Activated CD4-positive, alpha-beta memory T cell treated with anti-CD3 and anti-CD28 coated beads for 36 hours (primary cell): ENCODE measurements around the gene SLC25A21. TPM values are rescaled to one million over a fixed set of nuclear protein-coding genes. Genes with fewer than 3 reads are reported as not detected.
A peak's percentile ranks its signal among the peaks of the same experiment; 100 is the strongest.

Experiments
- CTCF ChIA-PET: fragments of 350-600 bp; sonication (Branson Sonifier 250); formaldehyde crosslinking; loops from one replicate; lab custom pipeline; 2021; ENCODE audit warnings: antibody characterized with exemption, inconsistent platforms; lab: Charles Lee
- POLR2A ChIA-PET: fragments of 350-600 bp; sonication (Branson Sonifier 250); formaldehyde crosslinking; loops from one replicate; lab custom pipeline; 2021; ENCODE audit warnings: antibody characterized with exemption; lab: Charles Lee
- DNase-seq: peaks from one replicate; pipeline ENCODE4 v3.0.0-alpha.2; 2020
- H3K27ac Mint-ChIP-seq: one replicate; pipeline ENCODE4 v1.8.0; 2021; ENCODE audit warnings: mixed read lengths
- H3K27me3 Mint-ChIP-seq: one replicate; pipeline ENCODE4 v1.8.0; 2021; ENCODE audit warnings: mixed read lengths
- H3K36me3 Mint-ChIP-seq: one replicate; pipeline ENCODE4 v1.8.0; 2021; ENCODE audit warnings: mixed read lengths
- H3K4me1 Mint-ChIP-seq: one replicate; pipeline ENCODE4 v1.8.0; 2021; ENCODE audit warnings: low read depth, mixed read lengths
- H3K4me3 Mint-ChIP-seq: one replicate; pipeline ENCODE4 v1.8.0; 2021; ENCODE audit warnings: mild to moderate bottlenecking, mixed read lengths
- H3K9me3 Mint-ChIP-seq: one replicate; pipeline ENCODE4 v1.8.0; 2021; ENCODE audit warnings: mixed read lengths
- intact Hi-C: fragments of 100-400 bp; cut with micrococcal nuclease; formaldehyde crosslinking; loops from one replicate; pipeline ENCODE4 v1.15.1; 2023
- total RNA-seq, 2 experiments: library from RNA; stranded (reverse); gene quantifications; one replicate each; pipeline ENCODE4 v1.2.3, GENCODE V29; 2021

Gene SLC25A21
- total RNA-seq, 2 experiments from 2014 or later = not detected

- no peaks in the 10 kb centered on the region for H3K9me3 Mint-ChIP-seq
- H3K4me3 Mint-ChIP-seq = no peak overlapping the region
- peaks cover 81% of the 10 kb centered on the region for H3K27me3 Mint-ChIP-seq
- no peak for DNase-seq
- intact Hi-C loops = loop anchor here (5.0 kb wide), 1 partner anchor 939 kb away; the partner anchor contains the start of genes FOXA1 and TTC6
- H3K36me3 Mint-ChIP-seq = peaks cover 3% of the 10 kb centered on the region
- ChIA-PET CTCF (interaction anchor here (1.1 to 1.4 kb wide), 2 partner anchors 9 to 10 kb away, joined by 3 read pairs; no protein-coding TSS in a partner anchor), POLR2A (no interaction called here)
- H3K27ac Mint-ChIP-seq = no peak overlapping the region
- peaks cover 39% of the 10 kb centered on the region for H3K4me1 Mint-ChIP-seq
Measured at GRCh38 chr14:36658123-36659009, 514.0 kb downstream of the SLC25A21 start.

DNA sequence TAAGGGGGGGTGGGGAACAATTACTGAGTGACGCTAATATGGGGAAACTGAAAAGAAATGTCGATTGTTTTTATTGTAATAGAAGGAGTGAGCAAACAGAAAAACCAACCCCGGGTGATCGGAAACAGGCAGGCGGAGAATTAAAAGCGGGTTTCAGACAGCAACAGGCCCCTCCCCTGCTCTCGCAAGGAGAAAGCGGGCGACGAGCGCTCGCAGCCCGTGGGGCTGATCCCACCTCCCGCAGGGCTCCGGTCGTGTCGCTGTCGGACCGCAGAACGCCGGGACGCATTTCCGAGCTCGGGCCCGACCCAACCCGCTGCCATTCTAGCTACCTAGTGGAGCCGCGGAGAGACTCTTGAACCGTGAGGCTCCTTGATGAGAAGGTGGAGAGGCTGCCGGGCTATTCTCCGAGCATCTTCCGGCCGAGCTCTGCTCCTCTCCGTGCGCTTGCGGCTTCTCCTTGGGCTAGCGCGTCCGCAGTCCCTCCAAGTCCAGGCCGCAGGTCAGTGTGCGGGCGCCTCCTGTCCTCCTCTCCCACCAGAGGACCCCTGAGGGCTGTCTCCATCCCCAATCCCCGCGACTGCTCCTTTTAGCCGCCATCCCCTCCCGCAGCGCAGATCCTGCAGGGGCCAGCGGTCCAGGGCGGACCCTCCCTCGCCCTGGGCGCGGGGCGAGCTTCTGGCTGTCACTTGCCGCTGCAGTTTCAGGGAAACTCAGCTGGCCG, 514.8 kb downstream of the SLC25A21 start:
- peaks cover 34% of the 10 kb centered on the region for H3K4me1 Mint-ChIP-seq
- peaks cover 81% of the 10 kb centered on the region for H3K27me3 Mint-ChIP-seq
- POLR2A ChIA-PET = no interaction called here
- intact Hi-C loops = loop anchor here (2.0 to 5.0 kb wide), 2 partner anchors 153 to 940 kb away; partner anchors contain the start of genes FOXA1 and TTC6
- no peak overlapping the region for H3K4me3 Mint-ChIP-seq
- peaks cover 3% of the 10 kb centered on the region for H3K36me3 Mint-ChIP-seq
- no peaks in the 10 kb centered on the region for H3K9me3 Mint-ChIP-seq
- CTCF ChIA-PET = interaction anchor here (1.1 to 1.7 kb wide), 2 partner anchors 9 to 11 kb away, joined by 3 to 4 read pairs; no protein-coding TSS in a partner anchor
- no peak for DNase-seq
- H3K27ac Mint-ChIP-seq = no peak overlapping the region

- Mint-ChIP-seq H3K9me3 (no peaks in the 10 kb centered on the region), H3K27me3 (peaks cover 79% of the 10 kb centered on the region), H3K4me3 (no peak overlapping the region), H3K27ac (no peak overlapping the region), H3K36me3 (no peaks in the 10 kb centered on the region), H3K4me1 (peaks cover 28% of the 10 kb centered on the region)
- intact Hi-C loops = loop anchor here (2.0 to 5.0 kb wide), 2 partner anchors 152 to 940 kb away; partner anchors contain the start of genes FOXA1 and TTC6
- CTCF ChIA-PET = interaction anchor here (1.0 to 1.7 kb wide), 2 partner anchors 11 to 135 kb away, joined by 3 to 4 read pairs; no protein-coding TSS in a partner anchor
- no peak for DNase-seq
- POLR2A ChIA-PET = no interaction called here
Measured at GRCh38 chr14:36656687-36657398, 515.6 kb downstream of the SLC25A21 start.

DNA sequence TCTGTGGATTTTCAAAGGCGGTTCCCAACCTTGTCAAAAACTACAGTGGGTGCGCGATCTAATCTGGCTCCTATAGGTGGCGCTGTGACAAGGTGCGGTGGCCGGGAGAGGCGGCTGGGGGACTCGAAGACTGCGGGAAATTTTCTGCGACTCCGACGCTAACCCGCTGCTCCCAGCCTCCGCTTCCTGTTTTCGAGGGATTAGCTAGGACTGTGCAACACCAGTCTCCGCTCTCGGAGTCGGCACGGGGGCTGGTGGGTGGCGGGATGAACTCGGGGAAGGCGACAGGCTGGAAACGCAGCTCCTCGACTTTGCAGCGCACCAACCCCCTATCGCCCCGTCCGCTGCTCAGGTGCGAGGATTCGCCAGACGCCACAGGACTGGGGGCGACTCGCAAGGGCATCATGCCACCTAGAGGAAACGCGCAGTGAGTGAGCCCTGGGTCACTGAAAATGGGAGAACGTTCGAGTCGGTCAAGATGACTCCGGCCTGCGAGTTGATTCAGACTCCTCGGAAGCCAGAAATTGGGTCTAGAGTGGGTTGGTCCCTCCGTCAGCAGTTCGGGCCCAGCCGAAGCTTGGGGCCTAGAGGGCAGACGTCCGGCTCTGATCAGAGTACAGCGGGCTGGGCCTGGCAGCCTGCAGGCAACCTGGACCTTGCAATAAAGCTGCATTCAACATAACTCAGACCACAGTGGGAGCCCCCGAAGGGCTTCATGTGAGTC, 516.3 kb downstream of the SLC25A21 start:
- Mint-ChIP-seq H3K27ac (no peak overlapping the region), H3K4me3 (peak overlapping the region; percentile 12), H3K36me3 (no peaks in the 10 kb centered on the region), H3K4me1 (peaks cover 23% of the 10 kb centered on the region), H3K9me3 (no peaks in the 10 kb centered on the region), H3K27me3 (peaks cover 78% of the 10 kb centered on the region)
- DNase-seq = peak; percentile 58
- ChIA-PET CTCF (interaction anchor here (1.0 to 1.7 kb wide), 2 partner anchors 10 to 135 kb away, joined by 3 to 4 read pairs; no protein-coding TSS in a partner anchor), POLR2A (no interaction called here)
- intact Hi-C loops = loop anchor here (2.0 to 5.0 kb wide), 2 partner anchors 151 to 941 kb away; partner anchors contain the start of genes FOXA1 and TTC6

DNA sequence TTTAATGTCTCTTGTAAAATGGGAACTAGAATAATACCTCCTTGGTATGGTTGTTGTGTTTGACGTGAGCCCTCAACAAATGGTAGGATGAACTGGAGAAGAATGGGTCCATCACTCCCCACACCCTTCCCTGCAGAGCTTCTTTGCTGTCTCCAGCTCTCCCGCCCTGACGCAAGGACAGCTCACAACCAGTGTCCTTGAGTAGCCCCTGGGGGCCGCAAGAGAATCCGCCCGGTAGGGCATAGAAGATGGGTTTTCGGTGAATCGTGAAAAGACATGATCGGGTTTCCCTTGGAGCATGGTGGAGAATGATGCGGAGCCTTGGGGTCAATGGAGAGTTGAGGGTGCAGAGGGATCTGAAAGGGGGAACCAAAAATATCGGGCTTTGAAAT, 516.8 kb downstream of the SLC25A21 start:
- DNase-seq = no peak
- Mint-ChIP-seq H3K4me1 (peaks cover 23% of the 10 kb centered on the region), H3K27me3 (peaks cover 75% of the 10 kb centered on the region), H3K4me3 (no peak overlapping the region), H3K27ac (no peak overlapping the region), H3K9me3 (no peaks in the 10 kb centered on the region), H3K36me3 (no peaks in the 10 kb centered on the region)
- CTCF ChIA-PET = no interaction called here
- intact Hi-C loops = loop anchor here (5.0 kb wide), 1 partner anchor 942 kb away; the partner anchor contains the start of genes FOXA1 and TTC6
- POLR2A ChIA-PET = no interaction called here

- Mint-ChIP-seq H3K36me3 (no peaks in the 10 kb centered on the region), H3K4me1 (peaks cover 21% of the 10 kb centered on the region), H3K27me3 (peaks cover 72% of the 10 kb centered on the region), H3K27ac (no peak overlapping the region), H3K4me3 (no peak overlapping the region), H3K9me3 (no peaks in the 10 kb centered on the region)
- intact Hi-C loops = loop anchor here (5.0 kb wide), 1 partner anchor 942 kb away; the partner anchor contains the start of genes FOXA1 and TTC6
- ChIA-PET POLR2A (no interaction called here), CTCF (no interaction called here)
- DNase-seq = no peak
Measured at GRCh38 chr14:36654794-36655381, 517.5 kb downstream of the SLC25A21 start.

GRCh38 chr14:36653962-36654793, 518.2 kb downstream of the SLC25A21 start:
- intact Hi-C loops = no loop called here
- peaks cover 67% of the 10 kb centered on the region for H3K27me3 Mint-ChIP-seq
- H3K36me3 Mint-ChIP-seq = no peaks in the 10 kb centered on the region
- no peak overlapping the region for H3K27ac Mint-ChIP-seq
- DNase-seq = no peak
- ChIA-PET POLR2A (no interaction called here), CTCF (no interaction called here)
- no peaks in the 10 kb centered on the region for H3K9me3 Mint-ChIP-seq
- peaks cover 19% of the 10 kb centered on the region for H3K4me1 Mint-ChIP-seq
- H3K4me3 Mint-ChIP-seq = no peak overlapping the region

- no peak for DNase-seq
- H3K36me3 Mint-ChIP-seq = no peaks in the 10 kb centered on the region
- H3K4me3 Mint-ChIP-seq = no peak overlapping the region
- POLR2A ChIA-PET = no interaction called here
- H3K9me3 Mint-ChIP-seq = no peaks in the 10 kb centered on the region
- H3K27me3 Mint-ChIP-seq = peaks cover 67% of the 10 kb centered on the region
- H3K27ac Mint-ChIP-seq = no peak overlapping the region
- intact Hi-C loops = no loop called here
- CTCF ChIA-PET = no interaction called here
- peaks cover 16% of the 10 kb centered on the region for H3K4me1 Mint-ChIP-seq
Measured at GRCh38 chr14:36653413-36653812, 519.0 kb downstream of the SLC25A21 start.

- H3K4me3 Mint-ChIP-seq = no peak overlapping the region
- H3K36me3 Mint-ChIP-seq = no peaks in the 10 kb centered on the region
- CTCF ChIA-PET = no interaction called here
- no peaks in the 10 kb centered on the region for H3K9me3 Mint-ChIP-seq
- peaks cover 72% of the 10 kb centered on the region for H3K27me3 Mint-ChIP-seq
- POLR2A ChIA-PET = no interaction called here
- intact Hi-C loops = no loop called here
- no peak overlapping the region for H3K27ac Mint-ChIP-seq
- H3K4me1 Mint-ChIP-seq = peaks cover 14% of the 10 kb centered on the region
- no peak for DNase-seq
Measured at GRCh38 chr14:36652542-36653201, 519.7 kb downstream of the SLC25A21 start.
